GDM1 (cell line): Measurements from ENCODE around the gene TESPA1.
"Not testable (repeated sequence)": the region's sequence is repeated elsewhere in the genome, so short reads cannot be mapped to it uniquely, and the experiment has no call there.

Experiments
- DNase-seq: peaks from one replicate; lab custom pipeline; 2025; lab: John Stamatoyannopoulos, UW

Gene TESPA1

GRCh38 chr12:54948171-54948570, 36.4 kb downstream of the TESPA1 start:
- DNase-seq: no peak

DNA sequence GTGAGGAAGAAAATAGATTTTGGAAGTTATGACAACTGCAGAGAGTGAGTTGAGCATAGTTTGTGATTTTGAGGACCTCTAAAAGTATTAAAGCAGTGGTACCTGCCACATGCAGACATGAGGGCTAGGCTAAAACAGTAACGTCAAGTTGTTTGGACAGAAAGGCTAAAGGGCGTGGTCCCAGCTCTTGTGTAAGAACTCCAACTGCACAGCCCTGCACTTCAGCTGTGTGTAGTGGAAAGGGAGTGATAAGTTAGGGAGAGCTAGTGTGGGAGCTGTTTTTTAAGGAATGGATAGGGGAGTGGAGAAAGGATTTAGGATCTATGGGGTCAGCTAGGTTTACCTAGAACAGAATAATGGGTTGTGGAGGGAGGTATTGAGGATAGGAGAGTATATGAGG, 39.5 kb downstream of the TESPA1 start:
- DNase-seq: no peak

DNA sequence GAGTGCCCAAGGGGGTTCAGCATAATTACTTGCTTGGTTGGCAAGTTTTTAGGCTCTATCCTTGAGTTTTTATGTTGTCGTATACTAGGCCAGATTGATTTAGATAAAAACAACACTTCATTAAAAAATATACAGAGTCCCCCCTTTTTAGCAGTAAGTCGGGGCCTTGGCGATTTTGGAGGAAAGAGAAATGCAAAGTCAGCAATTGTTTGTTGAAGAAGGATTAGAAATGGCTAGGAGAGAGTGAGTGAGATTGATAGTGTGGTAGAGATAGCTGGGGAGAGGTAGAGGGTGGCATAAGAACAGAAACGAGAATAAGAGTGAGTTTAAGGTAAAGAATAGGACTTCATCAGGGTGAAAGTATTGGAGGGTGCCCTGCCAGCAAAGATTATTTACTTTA, 41.3 kb downstream of the TESPA1 start:
- DNase-seq: not testable (repeated sequence)

DNA sequence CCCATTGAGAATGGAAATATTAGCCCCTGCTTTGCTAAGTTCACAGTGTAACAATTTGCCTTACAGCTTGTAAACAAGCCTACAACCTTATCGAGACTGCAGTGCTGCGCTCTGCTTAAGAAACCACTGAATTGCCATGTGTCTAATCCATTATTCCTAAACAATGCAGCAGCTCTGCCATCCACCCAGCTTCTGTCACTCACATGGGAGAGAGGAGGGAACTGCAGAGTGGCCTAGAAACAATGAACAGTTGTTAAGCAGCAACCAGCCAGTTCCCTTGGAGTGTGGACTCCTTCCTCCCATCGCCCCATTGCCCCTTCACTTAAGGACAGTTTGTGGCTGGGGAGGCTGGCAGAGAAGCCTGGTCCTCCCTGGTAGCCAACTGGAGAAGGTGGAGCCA, 42.9 kb downstream of the TESPA1 start:
- no peak for DNase-seq

GRCh38 chr12:54940727-54941315, 43.7 kb downstream of the TESPA1 start:
- no peak for DNase-seq

- DNase-seq: no peak
Observed at GRCh38 chr12:54937929-54938328, 46.6 kb downstream of the TESPA1 start.

GRCh38 chr12:54937376-54937775, 47.2 kb downstream of the TESPA1 start:
- no peak for DNase-seq

DNA sequence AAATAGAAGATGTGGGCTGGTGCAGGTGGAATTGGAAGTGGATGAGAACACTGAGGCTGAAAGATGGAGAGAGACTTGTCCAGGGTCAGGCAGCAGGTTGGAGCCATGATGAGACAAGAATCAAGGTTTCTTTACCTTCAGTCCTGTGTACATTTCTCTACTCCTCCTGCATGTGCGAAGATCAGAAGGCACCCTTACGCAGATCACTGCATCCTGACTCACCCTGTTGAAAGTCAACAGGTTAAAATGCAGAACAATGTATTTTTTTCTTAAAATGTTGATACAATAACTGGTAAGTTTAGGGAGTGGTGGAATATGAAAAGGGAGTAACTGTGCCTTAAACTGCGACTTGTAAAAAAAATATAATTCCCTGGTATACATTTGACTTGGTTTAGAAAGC, 47.8 kb downstream of the TESPA1 start:
- DNase-seq: no peak

DNA sequence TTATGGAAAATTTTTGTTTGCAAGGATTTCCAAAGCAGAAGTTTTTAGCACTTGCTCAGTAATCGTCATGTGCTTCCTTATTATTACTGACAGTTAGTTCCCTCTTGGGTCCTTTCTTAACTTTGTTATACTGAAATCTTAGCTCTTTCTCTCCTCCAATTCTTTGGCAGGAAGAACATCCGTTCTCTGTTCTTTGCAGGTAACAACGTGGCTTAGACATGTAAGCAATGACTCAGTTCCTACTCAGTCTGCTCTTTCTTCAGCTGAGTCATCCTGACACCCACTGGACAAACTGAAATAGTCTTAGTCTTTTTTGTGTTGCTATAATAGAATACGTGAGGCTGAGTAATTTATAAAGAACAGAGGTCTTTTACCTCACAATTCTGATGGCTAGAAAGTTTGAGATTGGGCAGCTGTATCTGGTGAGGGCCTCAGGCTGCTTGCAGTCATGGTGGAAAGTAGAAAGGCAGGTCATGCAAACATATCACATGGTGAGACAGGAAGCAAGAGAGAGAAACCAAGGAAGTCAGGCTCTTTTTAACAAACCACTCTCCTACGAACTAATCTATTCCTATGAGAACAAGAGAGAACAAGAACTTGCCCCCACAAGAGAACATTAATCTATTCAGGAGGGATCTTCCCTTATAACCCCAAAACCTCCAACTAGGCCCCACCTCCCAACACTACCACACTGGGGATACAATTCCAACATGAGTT, 49.2 kb downstream of the TESPA1 start:
- DNase-seq: no peak

- DNase-seq: no peak
Observed at GRCh38 chr12:54934419-54934818, 50.1 kb downstream of the TESPA1 start.

GRCh38 chr12:54933376-54933775, 51.2 kb downstream of the TESPA1 start:
- no peak for DNase-seq

GRCh38 chr12:54932691-54933090, 51.9 kb downstream of the TESPA1 start:
- no peak for DNase-seq

DNA sequence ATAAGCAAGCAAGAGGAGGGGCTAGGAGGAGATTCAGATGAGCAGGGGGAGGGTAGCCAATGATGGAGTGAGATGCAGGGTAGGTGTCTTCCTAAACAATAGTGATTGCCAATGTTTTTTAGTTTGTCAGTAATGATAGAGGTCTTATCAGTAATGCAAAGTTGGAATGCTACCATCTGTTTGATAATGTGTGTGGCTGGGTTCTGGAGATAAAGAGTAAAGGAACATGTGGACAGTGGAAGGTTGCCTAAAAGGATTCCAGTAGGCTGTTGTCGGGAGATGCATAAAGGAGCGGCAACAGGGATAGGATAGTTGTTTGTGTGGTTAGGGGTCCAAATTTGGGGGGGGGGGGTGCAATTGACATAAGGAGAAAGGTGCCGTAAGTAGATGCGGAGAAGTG, 52.5 kb downstream of the TESPA1 start:
- DNase-seq: no peak

DNA sequence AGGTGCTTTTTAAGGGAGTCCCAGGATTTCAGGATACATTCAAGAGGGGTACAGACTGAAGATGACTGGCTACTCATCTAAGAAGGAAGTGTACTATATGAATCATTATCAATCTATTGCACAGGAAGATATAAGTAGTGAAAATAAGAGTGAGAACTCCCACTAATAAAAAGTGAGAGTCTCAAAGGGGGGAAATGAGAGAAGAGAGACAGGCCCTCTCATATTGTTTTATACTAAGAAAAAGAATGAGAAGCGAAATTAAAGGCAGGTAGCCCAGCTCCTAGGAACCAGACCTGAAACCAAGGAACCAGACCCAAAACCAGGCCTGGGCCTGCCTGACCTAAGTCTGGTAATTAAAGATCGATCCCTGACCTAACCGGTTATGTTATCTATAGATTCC, 54.6 kb downstream of the TESPA1 start:
- DNase-seq: no peak

- DNase-seq: no peak
Observed at GRCh38 chr12:54926246-54926645, 58.3 kb downstream of the TESPA1 start.

DNA sequence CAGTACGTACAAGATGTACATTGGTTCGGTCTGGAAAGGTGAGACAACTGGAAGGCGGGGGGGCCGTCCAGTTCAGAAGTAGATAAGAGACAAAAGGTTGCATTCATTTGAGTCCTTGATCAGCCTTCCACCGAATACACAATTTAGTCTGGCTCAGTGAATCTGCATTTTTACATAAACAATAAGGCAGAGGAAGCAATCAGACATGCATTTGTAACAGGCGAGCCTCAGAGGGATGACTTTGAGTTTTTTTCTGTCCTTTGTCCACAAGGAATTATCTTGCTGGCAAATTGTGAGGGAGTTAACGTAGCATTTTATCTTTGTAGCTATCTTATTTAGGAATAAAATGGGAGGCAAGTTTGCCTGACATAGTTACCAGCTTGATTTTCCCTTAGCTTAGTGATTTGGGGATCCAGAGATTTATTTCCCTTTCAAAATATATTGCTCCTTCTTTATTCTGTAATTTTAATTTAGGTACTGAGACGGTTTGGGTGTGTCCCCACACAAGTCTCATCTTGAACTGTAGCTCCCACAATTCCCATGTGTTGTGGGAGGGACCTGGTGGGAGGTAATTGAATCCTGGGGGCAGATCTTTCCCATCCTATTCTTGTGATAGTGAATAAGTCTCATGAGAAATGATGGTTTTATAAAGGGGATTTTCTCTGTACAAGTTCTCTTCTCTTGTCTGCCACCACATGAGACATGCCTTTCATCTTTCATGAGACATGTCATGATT, 59.4 kb downstream of the TESPA1 start:
- DNase-seq: no peak

DNA sequence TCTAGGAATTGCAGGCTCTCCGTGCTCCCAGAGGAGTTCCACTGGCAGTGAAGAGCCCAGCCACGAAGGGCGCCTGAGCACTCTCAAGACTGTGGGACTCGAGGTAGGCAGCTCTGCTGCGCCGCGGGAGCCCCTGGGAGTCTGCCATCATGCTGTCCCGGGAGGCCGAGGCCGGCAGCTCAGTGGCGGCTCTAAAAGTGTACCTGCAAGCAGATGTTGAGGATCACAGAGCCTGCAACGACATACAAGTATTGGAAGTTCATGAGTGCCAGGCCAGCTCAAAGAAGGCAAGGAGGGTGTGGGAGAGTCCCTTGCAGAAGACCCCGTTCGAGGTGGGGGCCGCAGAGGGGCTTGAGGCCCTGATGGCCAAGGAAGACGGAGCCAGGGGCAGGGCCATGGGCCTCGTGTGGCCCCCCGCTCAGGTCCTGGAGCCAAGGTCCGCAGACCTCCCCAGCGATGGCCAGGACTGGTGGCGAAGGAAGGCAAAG, 67.5 kb downstream of the TESPA1 start:
- no peak for DNase-seq
